ENCODE results near the gene PIBF1.

The PIBF1 gene

GRCh38 chr13:73060251-73061160 is 278.6 kb downstream of the PIBF1 start:
- H3K36me3 ChIP-seq: peaks cover 32% of the 10 kb centered on the region
- H3K4me1 ChIP-seq (ENCODE audit: control insufficient read depth in 1 of 2, insufficient read depth in 1 of 2, low read depth in 1 of 2, low read length in 1 of 2): peaks cover 38 to 42% of the 10 kb centered on the region in 2 experiments
- TF ChIP-seq, protein P1, sequence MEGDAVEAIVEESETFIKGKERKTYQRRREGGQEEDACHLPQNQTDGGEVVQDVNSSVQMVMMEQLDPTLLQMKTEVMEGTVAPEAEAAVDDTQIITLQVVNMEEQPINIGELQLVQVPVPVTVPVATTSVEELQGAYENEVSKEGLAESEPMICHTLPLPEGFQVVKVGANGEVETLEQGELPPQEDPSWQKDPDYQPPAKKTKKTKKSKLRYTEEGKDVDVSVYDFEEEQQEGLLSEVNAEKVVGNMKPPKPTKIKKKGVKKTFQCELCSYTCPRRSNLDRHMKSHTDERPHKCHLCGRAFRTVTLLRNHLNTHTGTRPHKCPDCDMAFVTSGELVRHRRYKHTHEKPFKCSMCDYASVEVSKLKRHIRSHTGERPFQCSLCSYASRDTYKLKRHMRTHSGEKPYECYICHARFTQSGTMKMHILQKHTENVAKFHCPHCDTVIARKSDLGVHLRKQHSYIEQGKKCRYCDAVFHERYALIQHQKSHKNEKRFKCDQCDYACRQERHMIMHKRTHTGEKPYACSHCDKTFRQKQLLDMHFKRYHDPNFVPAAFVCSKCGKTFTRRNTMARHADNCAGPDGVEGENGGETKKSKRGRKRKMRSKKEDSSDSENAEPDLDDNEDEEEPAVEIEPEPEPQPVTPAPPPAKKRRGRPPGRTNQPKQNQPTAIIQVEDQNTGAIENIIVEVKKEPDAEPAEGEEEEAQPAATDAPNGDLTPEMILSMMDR (IDR thresholded peaks at IDR 0.05): no peak
- no peaks in the 10 kb centered on the region for H3K9me3 ChIP-seq
- H3K27ac ChIP-seq: peak overlapping the region; percentile 91
- H3K27me3 ChIP-seq: peaks cover 21% of the 10 kb centered on the region
- H3K4me3 ChIP-seq (ENCODE audit: low read depth in 1 of 2, low read length in 1 of 2): peak overlapping the region; percentile 81 to 86

GRCh38 chr13:73061473-73061872 is 279.5 kb downstream of the PIBF1 start:
- Histone ChIP-seq H3K4me3 (ENCODE audit: low read depth in 1 of 2, low read length in 1 of 2) (peak overlapping the region; percentile 81 to 86), H3K9me3 (no peaks in the 10 kb centered on the region), H3K36me3 (peaks cover 37% of the 10 kb centered on the region), H3K27me3 (peaks cover 13% of the 10 kb centered on the region), H3K4me1 (ENCODE audit: control insufficient read depth in 1 of 2, insufficient read depth in 1 of 2, low read depth in 1 of 2, low read length in 1 of 2) (peaks cover 38 to 42% of the 10 kb centered on the region in 2 experiments), H3K27ac (peak overlapping the region; percentile 91)
- TF ChIP-seq, protein P1 (IDR thresholded peaks at IDR 0.05): no peak

DNA sequence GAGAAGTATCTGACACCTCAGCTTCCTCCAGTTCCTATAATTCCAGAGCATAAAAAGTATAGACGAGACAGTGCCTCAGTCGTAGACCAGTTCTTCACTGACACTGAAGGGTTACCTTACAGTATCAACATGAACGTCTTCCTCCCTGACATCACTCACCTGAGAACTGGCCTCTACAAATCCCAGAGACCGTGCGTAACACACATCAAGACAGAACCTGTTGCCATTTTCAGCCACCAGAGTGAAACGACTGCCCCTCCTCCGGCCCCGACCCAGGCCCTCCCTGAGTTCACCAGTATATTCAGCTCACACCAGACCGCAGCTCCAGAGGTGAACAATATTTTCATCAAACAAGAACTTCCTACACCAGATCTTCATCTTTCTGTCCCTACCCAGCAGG is 279.9 kb downstream of the PIBF1 start:
- no peaks in the 10 kb centered on the region for H3K9me3 ChIP-seq
- H3K36me3 ChIP-seq: peaks cover 40% of the 10 kb centered on the region
- H3K27me3 ChIP-seq: peaks cover 9% of the 10 kb centered on the region
- H3K4me1 ChIP-seq (ENCODE audit: control insufficient read depth in 1 of 2, insufficient read depth in 1 of 2, low read depth in 1 of 2, low read length in 1 of 2): peaks cover 38 to 44% of the 10 kb centered on the region in 2 experiments
- peak overlapping the region; percentile 81 to 86 for H3K4me3 ChIP-seq (ENCODE audit: low read depth in 1 of 2, low read length in 1 of 2)
- H3K27ac ChIP-seq: peak overlapping the region; percentile 91
- TF ChIP-seq, protein P1 (IDR thresholded peaks at IDR 0.05): no peak

DNA sequence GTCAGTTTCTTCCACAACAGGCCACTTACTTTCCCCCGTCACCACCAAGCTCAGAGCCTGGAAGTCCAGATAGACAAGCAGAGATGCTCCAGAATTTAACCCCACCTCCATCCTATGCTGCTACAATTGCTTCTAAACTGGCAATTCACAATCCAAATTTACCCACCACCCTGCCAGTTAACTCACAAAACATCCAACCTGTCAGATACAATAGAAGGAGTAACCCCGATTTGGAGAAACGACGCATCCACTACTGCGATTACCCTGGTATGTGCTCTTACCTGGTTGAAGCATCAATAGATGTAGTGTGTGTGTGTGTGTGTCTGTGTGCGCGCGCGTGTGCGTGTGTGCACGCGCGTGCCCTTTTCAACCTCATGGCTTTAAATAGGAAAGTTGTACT is 280.5 kb downstream of the PIBF1 start:
- Histone ChIP-seq H3K27ac (peak overlapping the region; percentile 91), H3K4me1 (ENCODE audit: control insufficient read depth in 1 of 2, insufficient read depth in 1 of 2, low read depth in 1 of 2, low read length in 1 of 2) (peaks cover 38 to 46% of the 10 kb centered on the region in 2 experiments), H3K4me3 (ENCODE audit: low read depth in 1 of 2, low read length in 1 of 2) (no peak overlapping the region), H3K27me3 (peaks cover 3% of the 10 kb centered on the region), H3K9me3 (no peaks in the 10 kb centered on the region), H3K36me3 (peaks cover 46% of the 10 kb centered on the region)
- TF ChIP-seq, protein P1 (IDR thresholded peaks at IDR 0.05): no peak

DNA sequence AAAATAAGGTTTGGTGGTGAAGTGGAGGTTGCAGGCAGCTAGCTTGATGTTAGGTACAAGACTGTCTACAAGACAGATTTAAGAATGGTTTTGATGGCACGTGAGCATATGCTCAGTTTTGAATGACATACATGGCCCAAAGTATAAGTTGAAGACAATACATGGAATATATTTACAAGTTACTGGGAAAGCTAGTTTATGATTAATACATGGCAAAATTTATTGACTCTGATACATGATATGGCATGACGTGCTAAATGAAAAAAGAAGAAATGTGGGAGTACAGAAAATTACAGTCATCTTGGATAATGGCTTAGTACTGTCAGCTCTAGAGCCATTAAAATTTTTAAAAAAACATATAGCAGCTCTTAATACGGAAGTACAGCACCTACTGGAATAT is 281.2 kb downstream of the PIBF1 start:
- H3K27ac ChIP-seq: peak overlapping the region; percentile 11
- H3K9me3 ChIP-seq: no peaks in the 10 kb centered on the region
- H3K4me3 ChIP-seq (ENCODE audit: low read depth in 1 of 2, low read length in 1 of 2): no peak overlapping the region
- no peaks in the 10 kb centered on the region for H3K27me3 ChIP-seq
- TF ChIP-seq, protein P1 (IDR thresholded peaks at IDR 0.05): no peak
- H3K4me1 ChIP-seq (ENCODE audit: control insufficient read depth in 1 of 2, insufficient read depth in 1 of 2, low read depth in 1 of 2, low read length in 1 of 2): peaks cover 33 to 41% of the 10 kb centered on the region in 2 experiments
- peaks cover 53% of the 10 kb centered on the region for H3K36me3 ChIP-seq
